NCI-H82 (cell line): Measurements from ENCODE around the gene CEP63.

ENCODE experiments used
- DNase-seq: peaks from one replicate; lab custom pipeline; 2025; lab: John Stamatoyannopoulos, UW

CEP63 gene

DNA sequence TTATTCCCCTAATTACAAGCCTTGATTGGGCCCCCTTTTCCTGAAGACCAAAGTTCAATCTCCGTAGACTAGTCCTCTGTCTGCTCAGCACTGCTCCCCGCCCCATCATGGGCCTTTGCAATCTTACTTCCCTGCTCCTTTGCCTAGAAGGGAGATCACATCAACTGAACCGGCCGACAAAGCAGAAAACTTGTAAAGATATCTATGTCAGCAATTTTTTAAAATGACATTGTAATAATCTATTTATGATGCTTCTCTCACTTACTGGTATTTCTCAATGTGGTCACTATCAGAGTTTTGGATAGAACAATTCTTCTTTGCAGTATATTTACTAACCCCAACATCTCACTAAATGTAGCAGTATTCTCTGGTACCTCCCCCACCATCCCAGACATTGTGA lies 17.3 kb upstream of the CEP63 start:
- no peak for DNase-seq

DNA sequence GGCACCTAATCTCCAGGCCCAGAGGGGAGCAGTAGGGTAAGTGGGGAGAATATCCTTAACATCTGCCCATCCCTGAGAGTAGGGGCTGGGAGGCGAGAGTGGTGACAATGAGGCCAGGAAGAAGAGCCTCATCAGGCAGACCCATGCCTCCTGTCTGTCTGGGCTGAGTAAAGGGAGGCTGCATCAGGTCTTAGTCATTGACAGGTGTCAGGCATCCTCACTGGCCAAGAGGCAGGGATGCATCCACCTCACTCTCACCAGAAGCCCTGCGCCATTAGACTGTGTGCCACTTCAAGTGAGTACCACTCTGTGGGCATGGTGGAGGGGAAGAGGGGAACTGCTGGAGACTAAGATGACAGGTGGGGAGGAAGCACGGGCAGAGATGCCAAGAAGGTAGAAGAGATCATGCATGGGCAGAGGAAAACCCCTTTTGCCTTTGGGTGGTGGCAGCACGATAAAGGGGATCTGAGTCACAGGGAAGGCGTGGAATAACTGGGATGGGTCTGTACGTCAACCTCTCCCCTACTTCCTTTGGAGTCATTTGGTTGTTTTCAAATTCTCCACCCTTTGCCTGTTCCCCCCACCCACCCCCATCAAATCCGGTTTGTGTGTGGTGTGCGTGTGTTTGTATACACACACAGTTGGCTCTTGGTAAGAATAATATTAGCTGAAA lies 14.2 kb upstream of the CEP63 start:
- DNase-seq = peak; percentile 49

GRCh38 chr3:134472831-134473230 lies 13.0 kb upstream of the CEP63 start:
- no peak for DNase-seq

- peak; percentile 96 for DNase-seq
Measured at GRCh38 chr3:134473868-134474546, 11.8 kb upstream of the CEP63 start.

DNA sequence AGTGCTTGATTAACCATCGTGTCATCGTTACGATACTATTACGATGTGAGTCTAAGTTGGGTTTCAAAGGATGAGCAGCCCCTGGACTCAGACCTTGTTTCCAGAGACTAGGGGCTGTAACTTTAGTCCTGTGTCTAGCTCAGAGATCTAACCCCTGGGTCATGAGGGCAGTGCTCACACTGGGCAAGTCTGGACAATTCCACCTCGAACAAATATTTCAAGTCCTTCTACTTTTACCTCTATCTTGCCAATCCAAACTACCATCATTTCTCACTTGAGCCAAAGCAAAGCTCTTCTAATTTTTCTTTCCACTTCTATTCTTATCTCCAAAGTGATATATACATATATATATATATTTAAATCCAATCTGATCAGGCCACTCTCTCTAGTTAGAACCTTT lies 10.9 kb upstream of the CEP63 start:
- DNase-seq = no peak

DNA sequence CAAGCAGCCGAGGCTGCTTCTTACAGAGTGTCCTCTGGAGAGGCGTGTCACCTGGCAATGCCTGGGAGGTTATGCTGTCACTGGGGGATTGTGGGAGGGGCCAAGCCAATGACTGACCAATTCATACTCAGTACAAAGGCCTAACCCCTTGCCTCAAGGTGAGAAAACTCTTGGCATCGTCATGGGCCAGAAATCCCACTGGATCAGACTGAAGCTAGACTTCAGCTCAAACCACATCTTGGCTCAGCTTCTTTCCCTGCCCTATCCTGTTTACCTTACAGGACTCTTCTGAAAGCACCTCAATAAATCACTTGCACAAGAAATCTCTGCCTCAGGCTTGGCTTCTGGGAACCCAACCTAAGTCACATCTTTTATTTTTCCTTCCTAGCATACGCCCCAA lies 9.6 kb upstream of the CEP63 start:
- DNase-seq = no peak

DNA sequence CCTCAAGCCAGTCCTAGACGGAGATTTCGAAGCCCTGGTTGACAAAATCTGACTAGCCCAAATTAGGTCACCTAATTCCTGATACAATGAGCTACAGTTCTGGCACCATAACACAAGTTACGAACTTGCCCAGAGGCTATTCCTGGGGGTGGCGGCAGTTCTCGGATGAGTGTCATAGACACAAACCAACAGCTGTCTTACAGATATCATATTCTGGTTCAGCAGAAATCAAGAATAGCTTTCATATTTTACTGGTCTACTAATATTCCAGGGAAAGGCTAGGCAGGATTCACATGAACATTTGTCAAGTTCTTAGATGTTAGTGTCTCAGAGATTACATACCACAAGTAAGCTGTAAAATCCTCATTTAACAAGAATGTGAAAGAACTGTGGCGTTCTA lies 8.9 kb upstream of the CEP63 start:
- no peak for DNase-seq

DNA sequence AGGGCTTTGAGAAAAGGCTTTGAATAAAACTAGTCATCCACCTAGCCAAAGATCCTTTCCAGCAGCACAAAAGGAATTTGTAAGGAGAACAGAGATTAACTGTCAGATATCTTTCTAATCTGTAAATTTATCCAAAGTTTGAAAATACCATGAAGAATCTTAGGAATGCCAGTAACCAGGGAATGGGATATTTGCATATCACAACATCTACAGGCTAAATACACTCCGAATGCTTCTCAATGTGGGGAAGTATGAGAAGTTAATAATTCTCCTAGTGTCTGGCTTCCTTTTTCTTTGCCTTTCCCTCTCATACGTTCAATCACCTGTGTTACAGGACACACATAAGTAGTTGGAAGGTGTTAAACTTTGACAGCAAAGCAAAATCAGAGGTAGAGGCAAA lies 7.9 kb upstream of the CEP63 start:
- no peak for DNase-seq

DNA sequence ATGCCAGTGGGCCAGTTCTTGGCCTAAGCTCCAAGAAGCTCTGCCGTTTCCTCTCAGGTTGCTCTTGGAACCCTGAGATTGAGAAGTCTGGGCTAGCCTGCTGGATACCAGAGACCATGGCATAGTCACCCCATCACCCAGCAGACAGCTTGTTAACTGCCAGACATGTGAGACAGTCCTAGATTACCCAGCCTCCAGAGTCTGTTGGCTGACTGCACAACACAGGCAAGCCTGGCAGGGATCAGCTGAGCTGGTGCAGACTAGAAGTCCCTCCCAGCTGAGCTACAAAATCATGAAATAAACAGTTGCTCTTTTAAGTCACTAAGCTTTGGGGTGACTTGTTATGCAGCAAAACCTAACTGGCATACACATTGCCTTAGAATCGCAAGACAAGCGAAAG lies 5.3 kb upstream of the CEP63 start:
- DNase-seq = no peak

- DNase-seq = no peak
Measured at GRCh38 chr3:134481166-134481565, 4.7 kb upstream of the CEP63 start.

DNA sequence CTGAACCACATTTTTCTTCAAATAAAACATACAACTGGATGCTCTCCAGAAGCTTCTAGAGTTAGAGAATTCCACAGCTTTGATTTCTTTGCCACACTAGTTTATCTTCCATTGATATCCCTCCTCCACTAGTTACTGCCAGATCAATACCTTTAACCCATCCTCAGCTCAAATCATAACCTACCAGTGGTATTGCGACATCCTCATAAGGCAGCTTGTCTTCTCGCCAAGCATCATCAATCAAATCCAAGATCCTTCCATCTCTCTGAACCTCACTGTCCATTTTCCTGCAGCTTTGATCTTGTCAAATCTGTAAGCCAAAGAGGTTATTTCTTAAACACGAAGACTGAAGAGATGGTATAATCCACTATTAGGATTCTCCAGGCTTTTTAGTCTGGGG lies 3.2 kb upstream of the CEP63 start:
- DNase-seq = no peak

DNA sequence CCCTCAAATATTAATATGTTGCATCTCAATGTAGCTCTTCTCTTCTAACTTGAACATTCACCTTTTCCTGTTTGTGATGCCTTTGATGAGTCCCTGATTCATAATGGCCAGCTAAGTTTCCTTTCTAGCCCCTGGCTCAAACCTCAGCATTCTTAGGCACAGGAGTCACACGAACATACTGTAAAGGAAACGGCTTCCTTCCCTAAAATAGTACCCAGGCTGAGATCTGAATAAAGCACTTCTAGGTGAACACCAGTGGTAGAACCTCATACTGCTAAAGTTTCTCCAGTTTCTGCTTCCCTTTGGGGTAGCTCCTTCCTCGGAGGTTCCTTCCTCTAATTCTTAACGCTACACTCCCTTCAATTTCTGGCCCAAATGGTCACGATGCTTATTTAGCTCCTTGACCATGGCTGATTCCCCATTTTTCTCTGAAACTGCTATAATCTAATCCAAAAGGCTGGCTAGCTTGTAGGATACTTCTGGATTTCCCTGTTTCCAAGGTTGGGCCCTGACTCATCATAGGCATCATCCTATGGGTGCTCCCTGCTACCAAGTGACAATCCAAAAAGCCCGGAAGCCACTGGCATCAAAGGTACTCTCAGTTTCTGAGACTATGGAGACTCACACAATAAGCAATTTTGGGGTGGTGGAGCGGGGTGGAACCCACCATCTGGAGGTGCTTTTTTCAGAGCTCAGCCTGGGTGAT lies 2.5 kb upstream of the CEP63 start:
- DNase-seq = no peak

DNA sequence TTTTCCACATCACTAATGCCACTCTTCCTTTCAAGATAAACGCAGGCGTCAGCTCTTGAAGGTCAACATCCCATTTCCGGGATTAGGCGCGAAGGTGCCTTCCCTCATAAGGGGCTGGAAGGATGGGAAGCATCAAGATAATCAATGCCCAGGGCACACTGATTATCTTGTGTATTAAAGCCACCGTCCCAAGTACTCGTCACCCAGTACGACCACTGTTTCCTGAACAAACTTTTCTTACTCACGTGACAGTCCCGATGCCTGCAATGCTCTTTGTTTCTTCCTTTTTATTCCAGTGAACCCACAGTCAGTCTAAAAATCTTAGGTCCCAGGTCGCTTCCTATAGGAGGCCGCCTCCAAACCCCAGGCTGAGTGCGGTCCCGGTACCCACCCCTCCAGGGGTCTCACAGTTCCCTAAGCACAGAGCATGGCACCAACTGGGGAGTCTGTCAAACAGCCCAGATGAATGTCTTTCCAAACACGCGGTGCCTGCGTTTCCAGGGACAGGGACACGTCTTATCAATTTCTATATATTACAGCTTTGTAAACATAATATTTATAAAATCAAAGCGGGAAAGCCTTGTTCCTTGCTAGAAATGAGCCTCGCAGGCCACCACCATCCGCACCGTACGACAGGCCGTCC lies 661 bp upstream of the CEP63 start:
- DNase-seq = peak; percentile 65

GRCh38 chr3:134486577-134487041 lies 752 bp downstream of the CEP63 start:
- peak; percentile 71 for DNase-seq

DNA sequence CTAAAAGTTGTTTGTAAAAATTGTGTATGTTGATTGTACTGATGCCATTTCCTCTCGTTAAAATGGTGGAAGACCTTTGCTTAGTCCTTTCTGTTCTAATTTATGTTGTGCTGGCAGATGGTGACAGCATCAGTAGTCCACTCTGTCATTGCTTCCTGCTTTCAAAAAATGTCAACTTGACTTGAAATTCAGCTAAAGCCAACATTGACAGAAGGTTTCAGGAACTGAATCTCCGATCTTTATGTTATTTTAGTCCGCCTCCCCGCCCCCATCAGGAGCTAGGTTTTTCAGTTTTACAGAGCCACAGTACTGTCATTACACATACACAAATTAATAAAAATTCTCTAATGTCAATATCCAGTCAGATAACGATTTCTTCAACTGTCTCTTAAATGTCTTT lies 1.5 kb downstream of the CEP63 start:
- peak; percentile 17 for DNase-seq

- DNase-seq = no peak
Measured at GRCh38 chr3:134494495-134494894, 8.6 kb downstream of the CEP63 start.

DNA sequence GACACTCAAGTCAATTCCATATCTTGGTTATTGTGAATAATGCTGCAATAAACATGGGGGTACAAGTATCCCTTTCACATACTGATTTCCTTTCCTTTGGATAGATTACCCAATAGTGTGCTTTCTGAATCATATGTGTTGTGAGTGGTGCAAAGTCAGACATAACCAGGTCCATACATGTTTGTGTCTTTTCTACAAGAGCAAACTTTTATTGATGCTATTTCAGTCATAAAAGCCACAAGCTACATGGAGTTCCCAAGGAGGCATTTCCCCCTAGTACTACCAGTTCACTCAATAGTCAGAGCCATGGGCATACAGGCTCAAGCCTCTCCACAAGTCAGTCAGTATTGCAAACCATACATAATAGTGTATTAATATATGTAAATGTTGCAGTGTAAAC lies 10.1 kb downstream of the CEP63 start:
- DNase-seq = no peak

- no peak for DNase-seq
Measured at GRCh38 chr3:134496471-134497071, 10.7 kb downstream of the CEP63 start.

GRCh38 chr3:134503266-134503665 lies 17.4 kb downstream of the CEP63 start:
- DNase-seq = no peak

- no peak for DNase-seq
Measured at GRCh38 chr3:134504132-134504531, 18.3 kb downstream of the CEP63 start.

DNA sequence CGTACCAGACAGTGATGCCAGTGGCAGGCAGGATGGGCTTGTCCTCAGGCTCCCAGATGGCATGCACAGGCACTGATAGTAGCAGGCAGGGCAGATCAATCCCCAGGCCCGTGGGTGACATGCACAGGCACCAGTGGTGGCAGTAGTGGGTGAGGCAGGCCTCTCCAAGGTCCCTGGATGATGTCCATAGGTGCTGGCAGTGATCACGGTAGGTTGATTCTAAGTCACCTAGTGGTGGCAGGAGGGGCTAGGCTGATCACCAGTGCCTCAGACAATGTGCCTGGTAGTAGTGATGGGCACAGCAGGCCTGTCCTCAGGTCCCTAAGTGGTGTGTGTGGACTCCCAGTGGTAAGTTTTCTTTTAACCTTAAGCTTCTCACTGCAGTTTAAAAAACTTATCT lies 19.6 kb downstream of the CEP63 start:
- DNase-seq = no peak

DNA sequence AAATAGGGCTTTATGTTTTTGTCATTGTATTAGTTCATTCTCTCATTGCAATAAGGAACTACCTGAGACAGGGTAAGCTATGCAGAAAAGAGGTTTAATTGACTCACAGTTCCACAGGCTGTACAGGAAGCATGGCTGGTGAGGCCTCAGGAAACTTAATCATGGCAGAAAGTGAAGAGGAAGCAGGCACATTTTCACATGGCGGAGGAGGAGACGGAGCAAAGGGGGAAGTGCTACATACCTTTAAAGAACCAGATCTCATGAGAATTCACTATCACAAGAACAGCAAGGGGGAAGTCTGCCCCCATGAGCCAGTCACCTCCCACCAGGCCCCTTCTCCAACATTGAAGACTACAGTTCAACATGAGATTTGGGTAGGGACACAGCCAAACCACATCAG lies 25.6 kb downstream of the CEP63 start:
- no peak for DNase-seq
